Kidney tubule cell (primary cell): ENCODE results near the gene DOLPP1.
A peak's percentile ranks its signal among the peaks of the same experiment; 100 is the strongest.

Experiments used
- DNase-seq: peaks from one replicate; pipeline ENCODE4 v3.0.0-alpha.2; 2018; ENCODE audit warnings: low spot score

DOLPP1 gene

DNA sequence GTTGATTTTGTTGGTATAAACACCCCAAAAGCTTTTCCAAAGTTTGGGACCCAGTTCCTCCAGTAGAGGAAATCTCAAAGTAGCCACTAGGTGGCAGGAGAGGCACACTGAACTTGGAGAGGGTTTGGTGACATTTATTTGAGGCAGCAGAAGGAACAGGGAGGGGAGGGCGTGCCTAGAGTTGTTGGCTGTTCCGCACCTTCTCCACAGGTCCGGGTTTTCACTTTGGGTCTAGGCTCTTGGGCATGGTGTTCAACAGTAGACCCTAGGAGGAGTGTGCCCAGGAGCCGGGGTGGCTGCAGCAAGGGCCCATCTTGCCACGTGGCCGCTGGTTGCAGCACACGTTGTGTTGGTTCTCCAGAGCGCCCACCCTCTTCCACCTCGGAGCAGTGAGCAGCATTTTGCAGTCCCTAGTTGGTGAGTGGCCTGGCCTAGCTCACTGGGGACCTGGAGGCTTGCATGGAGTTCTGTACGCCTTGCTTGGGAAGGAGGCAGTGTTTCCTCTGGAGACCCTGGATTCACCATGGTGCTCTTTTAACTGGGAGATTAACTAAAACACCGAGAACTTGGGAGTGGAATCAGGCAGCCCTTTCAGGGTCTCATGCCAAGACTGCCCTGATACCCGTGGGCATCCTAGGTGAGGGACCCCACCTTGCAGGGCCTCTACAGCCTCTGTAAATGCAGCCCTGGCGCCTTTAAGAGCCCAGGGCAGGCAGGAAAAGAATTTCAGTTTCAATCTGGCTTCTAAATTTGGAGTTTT lies 58.5 kb downstream of the DOLPP1 start:
- DNase-seq, result peak; percentile 85

DNA sequence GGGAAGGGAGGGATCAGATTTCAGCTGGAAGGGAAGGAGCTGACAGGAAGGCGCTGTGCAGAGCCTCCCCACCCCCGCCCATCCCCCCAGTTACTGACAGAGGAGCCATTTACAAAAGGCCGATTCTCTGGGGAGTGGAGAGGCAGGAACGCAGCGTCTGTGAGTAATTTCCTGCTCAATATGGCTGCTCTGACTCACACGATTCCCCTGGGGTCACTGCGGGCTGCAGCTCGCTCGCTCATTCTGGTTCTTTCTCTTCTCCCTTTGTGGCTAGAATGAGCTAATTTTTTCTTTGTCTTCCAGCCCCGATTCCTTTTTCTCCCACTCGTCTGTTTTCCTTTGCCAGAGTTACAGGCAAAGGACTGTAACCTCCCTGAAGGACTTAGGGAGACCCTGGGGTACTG lies 59.1 kb downstream of the DOLPP1 start:
- peak; percentile 98 for DNase-seq
